IMR-90 (cell line): Measurements from ENCODE around the gene COL15A1. TPM values are rescaled to one million over a fixed set of nuclear protein-coding genes. Genes with fewer than 3 reads are reported as not detected.

Source experiments
- ATAC-seq: fragments of 200-7000 bp; cut with Tn5 transposase; 2 replicates; pipeline ENCODE4 v1.9.1; 2020; ENCODE audit warnings: low read depth, mild to moderate bottlenecking, moderate library complexity
- BruUV-seq: library from RNA; stranded (reverse); fragments of 400-500 nt; replicated peaks from 2 replicates; lab custom pipeline; 2021; lab: Mats Ljungman, UMichigan
- CTCF ChIA-PET: fragments of 300-600 bp; formaldehyde crosslinking; extraction: SDS; loops from one replicate; lab custom pipeline; 2021; ENCODE audit warnings: antibody characterized with exemption; lab: Yijun Ruan, JAX
- POLR2A ChIA-PET: fragments of 300-600 bp; sonication (Branson Sonifier 250); formaldehyde crosslinking; loops from one replicate; lab custom pipeline; 2022; ENCODE audit warnings: antibody characterized with exemption; ENCODE audit not compliant: unreplicated experiment; lab: Charles Lee
- DNase-seq: peaks from one replicate; pipeline ENCODE4 v3.0.0; 2013
- H2AFZ ChIP-seq: replicated peaks from 2 replicates; pipeline ENCODE3; 2013; ENCODE audit warnings: low read length, mild to moderate bottlenecking; ENCODE audit not compliant: poor library complexity
- H2AK5ac ChIP-seq: 2 replicates; pipeline ENCODE4 v1.6.1; 2013; ENCODE audit warnings: low read depth, low read length, inconsistent platforms
- H2AK9ac ChIP-seq: replicated peaks from 2 replicates; pipeline ENCODE3; 2013; ENCODE audit warnings: mild to moderate bottlenecking, low read depth, low read length, moderate library complexity; ENCODE audit not compliant: poor library complexity
- H2BK120ac ChIP-seq: 2 replicates; pipeline ENCODE4 v1.6.1; 2013; ENCODE audit warnings: low read depth, low read length, inconsistent platforms
- H2BK15ac ChIP-seq: 3 replicates; pipeline ENCODE4 v1.6.1; 2013; ENCODE audit warnings: low read depth, low read length, inconsistent platforms
- H2BK20ac ChIP-seq: 2 replicates; pipeline ENCODE4 v1.6.1; 2013; ENCODE audit warnings: low read depth, mild to moderate bottlenecking, inconsistent platforms, low read length, moderate library complexity
- H2BK5ac ChIP-seq: 2 replicates; pipeline ENCODE4 v1.6.1; 2013; ENCODE audit warnings: mild to moderate bottlenecking, low read depth, low read length, inconsistent platforms; ENCODE audit not compliant: poor library complexity, severe bottlenecking
- H3K14ac ChIP-seq: replicated peaks from 2 replicates; pipeline ENCODE4 v1.6.1; 2013; ENCODE audit warnings: low read depth, low read length, inconsistent platforms
- H3K18ac ChIP-seq: 2 replicates; pipeline ENCODE4 v1.6.1; 2013; ENCODE audit warnings: low read depth, low read length, control low read depth
- H3K23ac ChIP-seq: 2 replicates; pipeline ENCODE4 v1.6.1; 2013; ENCODE audit warnings: low read depth, low read length, inconsistent platforms
- H3K27ac ChIP-seq: 2 replicates; pipeline ENCODE4 v1.5.1; 2013; ENCODE audit warnings: mild to moderate bottlenecking, control low read depth, low read length; ENCODE audit not compliant: insufficient read depth
- H3K27me3 ChIP-seq: 2 replicates; pipeline ENCODE4 v1.6.1; 2013; ENCODE audit warnings: low read length; ENCODE audit not compliant: control insufficient read depth, insufficient read depth
- H3K36me3 ChIP-seq: 2 replicates; pipeline ENCODE4 v1.6.1; 2013; ENCODE audit warnings: low read length, mixed read lengths; ENCODE audit not compliant: control insufficient read depth, insufficient read depth
- H3K4ac ChIP-seq: 2 replicates; pipeline ENCODE4 v1.6.1; 2013; ENCODE audit warnings: low read depth, low read length, inconsistent platforms
- H3K4me1 ChIP-seq: 2 replicates; pipeline ENCODE4 v1.6.1; 2013; ENCODE audit warnings: low read length, mixed read lengths; ENCODE audit not compliant: control insufficient read depth, insufficient read depth
- H3K4me2 ChIP-seq: 2 replicates; pipeline ENCODE4 v1.6.1; 2013; ENCODE audit warnings: low read depth, mild to moderate bottlenecking, control low read depth, low read length, moderate library complexity
- H3K4me3 ChIP-seq: 2 replicates; pipeline ENCODE4 v1.5.1; 2013; ENCODE audit warnings: low read depth, mild to moderate bottlenecking, control low read depth, low read length, moderate library complexity; ENCODE audit not compliant: insufficient read depth
- H3K56ac ChIP-seq: 2 replicates; pipeline ENCODE4 v1.6.1; 2013; ENCODE audit warnings: low read length, inconsistent platforms; ENCODE audit not compliant: insufficient read depth; ENCODE audit errors: extremely low read depth
- H3K79me1 ChIP-seq, 2 experiments: 2 replicates each; pipeline ENCODE4 v1.6.1; 2013; ENCODE audit warnings: low read length in 2 of 2, inconsistent platforms in 1 of 2, low read depth in 1 of 2
- H3K9ac ChIP-seq: 2 replicates; pipeline ENCODE4 v1.6.1; 2013; ENCODE audit warnings: low read depth, low read length, control low read depth
- H3K9me1 ChIP-seq: 2 replicates; pipeline ENCODE4 v1.6.1; 2013; ENCODE audit warnings: low read length, inconsistent platforms; ENCODE audit not compliant: insufficient read depth
- H3K9me3 ChIP-seq: 2 replicates; pipeline ENCODE4 v1.6.1; 2013; ENCODE audit warnings: low read length; ENCODE audit not compliant: control insufficient read depth, insufficient read depth
- H4K20me1 ChIP-seq: 2 replicates; pipeline ENCODE4 v1.6.1; 2013; ENCODE audit warnings: low read length, inconsistent platforms; ENCODE audit not compliant: insufficient read depth
- H4K5ac ChIP-seq: 2 replicates; pipeline ENCODE4 v1.6.1; 2013; ENCODE audit warnings: mild to moderate bottlenecking, low read depth, low read length, control low read depth
- H4K8ac ChIP-seq, 2 experiments: 2 replicates each; pipeline ENCODE4 v1.6.1; 2013; ENCODE audit warnings: low read depth in 2 of 2, low read length in 2 of 2, control low read depth in 1 of 2, inconsistent platforms in 1 of 2
- H4K91ac ChIP-seq: 2 replicates; pipeline ENCODE4 v1.6.1; 2013; ENCODE audit warnings: low read depth, low read length, inconsistent platforms; ENCODE audit not compliant: insufficient read depth
- BHLHE40 ChIP-seq: fragments of 150-350 bp; IDR thresholded peaks from 2 replicates; pipeline ENCODE4 v1.6.1; 2016; ENCODE audit warnings: mild to moderate bottlenecking, low read depth, low read length
- CEBPB ChIP-seq: IDR thresholded peaks from 2 replicates; pipeline ENCODE4 v1.6.1; 2012; ENCODE audit warnings: low read depth, low read length, improper control_type of control experiment
- CHD1 ChIP-seq: IDR thresholded peaks from 2 replicates; pipeline ENCODE4 v1.6.1; 2012; ENCODE audit warnings: low read depth, low read length, improper control_type of control experiment
- FOS ChIP-seq: fragments of 150-350 bp; IDR thresholded peaks from 2 replicates; pipeline ENCODE4 v1.6.1; 2016; ENCODE audit warnings: low read depth, low read length
- MAFK ChIP-seq: IDR thresholded peaks from 2 replicates; pipeline ENCODE4 v1.6.1; 2012; ENCODE audit warnings: low read depth, low read length, improper control_type of control experiment
- MAZ ChIP-seq: IDR thresholded peaks from 2 replicates; pipeline ENCODE4 v1.6.1; 2012; ENCODE audit warnings: low read depth, mild to moderate bottlenecking, low read length, improper control_type of control experiment, moderate library complexity, borderline replicate concordance
- MXI1 ChIP-seq: IDR thresholded peaks from 2 replicates; pipeline ENCODE4 v1.6.1; 2012; ENCODE audit warnings: low read depth, mild to moderate bottlenecking, low read length, moderate library complexity, borderline replicate concordance
- NFE2L2 ChIP-seq: fragments of 150-350 bp; IDR thresholded peaks from 2 replicates; pipeline ENCODE4 v1.6.1; 2016; ENCODE audit warnings: low read depth, mild to moderate bottlenecking, low read length
- POLR2A ChIP-seq: IDR thresholded peaks from 2 replicates; pipeline ENCODE4 v1.6.1; 2012; ENCODE audit warnings: mild to moderate bottlenecking, low read depth, low read length
- RAD21 ChIP-seq: IDR thresholded peaks from 2 replicates; pipeline ENCODE4 v1.6.1; 2012; ENCODE audit warnings: low read length, improper control_type of control experiment
- RFX5 ChIP-seq: IDR thresholded peaks from 2 replicates; pipeline ENCODE4 v1.8.0; 2012; ENCODE audit warnings: low read depth, mild to moderate bottlenecking, low read length, moderate library complexity
- SMC3 ChIP-seq: fragments of 150-350 bp; IDR thresholded peaks from 2 replicates; pipeline ENCODE4 v1.6.1; 2016; ENCODE audit warnings: low read depth, mild to moderate bottlenecking, antibody characterized with exemption, low read length, moderate library complexity
- WGBS, 2 experiments: methylation state at CpG; one replicate each; pipeline versions ENCODE4 v1.1.5 to v1.1.7; 2013; ENCODE audit warnings: missing lambda C conversion rate in 2 of 2; ENCODE audit not compliant: insufficient read length in 1 of 2; ENCODE audit errors: extremely low coverage in 2 of 2; 5-methylcytosine and 5-hydroxymethylcytosine counted together
- dilution Hi-C: fragments of 300-500 bp; cut with HindIII; formaldehyde crosslinking; loops from one replicate; pipeline ENCODE4 v1.14.3; 2018; ENCODE audit warnings: low sequenced_read_pairs; ENCODE audit not compliant: unreplicated experiment
- in situ Hi-C: fragments of 300-500 bp; cut with MboI; formaldehyde crosslinking; loops from 3 replicates; pipeline ENCODE4 v1.14.3; 2019; ENCODE audit warnings: low sequenced_read_pairs, inconsistent platforms, mixed read lengths
- intact Hi-C: fragments of 100-400 bp; cut with micrococcal nuclease; formaldehyde crosslinking; loops from 2 replicates; pipeline ENCODE4 v1.10.0; 2022
- polyA plus RNA-seq, 3 experiments: library from polyadenylated mRNA; depleted of rRNA; stranded (reverse); fragments of >200 nt; gene quantifications; 2 replicates each; pipeline ENCODE4 v1.2.3, GENCODE V29; 2012; ENCODE audit warnings: low replicate concordance in 1 of 3
- total RNA-seq: library from RNA; depleted of rRNA; stranded (reverse); fragments of >200 nt; gene quantifications from 2 replicates; pipeline ENCODE4 v1.2.3, GENCODE V29; 2012
- TF ChIP-seq, protein P1 (sequence below): fragments of 150-350 bp; IDR thresholded peaks from 2 replicates; pipeline ENCODE4 v1.6.1; 2017; ENCODE audit warnings: mild to moderate bottlenecking, antibody characterized with exemption, low read length, low read depth
- TF ChIP-seq, protein P2 (sequence below): fragments of 150-350 bp; IDR thresholded peaks from 2 replicates; pipeline ENCODE4 v1.6.1; 2016; ENCODE audit warnings: low read depth, mild to moderate bottlenecking, low read length, moderate library complexity, borderline replicate concordance
- TF ChIP-seq, protein P3 (sequence below): conservative IDR thresholded peaks from 2 replicates; pipeline ENCODE4 v1.5.1; 2012; ENCODE audit warnings: mild to moderate bottlenecking, low read depth, low read length, improper control_type of control experiment

Gene COL15A1
- total and polyA plus RNA-seq, 2 of the 4 experiments (the other 2 are of a cell fraction) = 2.2 to 3.7 TPM

DNA sequence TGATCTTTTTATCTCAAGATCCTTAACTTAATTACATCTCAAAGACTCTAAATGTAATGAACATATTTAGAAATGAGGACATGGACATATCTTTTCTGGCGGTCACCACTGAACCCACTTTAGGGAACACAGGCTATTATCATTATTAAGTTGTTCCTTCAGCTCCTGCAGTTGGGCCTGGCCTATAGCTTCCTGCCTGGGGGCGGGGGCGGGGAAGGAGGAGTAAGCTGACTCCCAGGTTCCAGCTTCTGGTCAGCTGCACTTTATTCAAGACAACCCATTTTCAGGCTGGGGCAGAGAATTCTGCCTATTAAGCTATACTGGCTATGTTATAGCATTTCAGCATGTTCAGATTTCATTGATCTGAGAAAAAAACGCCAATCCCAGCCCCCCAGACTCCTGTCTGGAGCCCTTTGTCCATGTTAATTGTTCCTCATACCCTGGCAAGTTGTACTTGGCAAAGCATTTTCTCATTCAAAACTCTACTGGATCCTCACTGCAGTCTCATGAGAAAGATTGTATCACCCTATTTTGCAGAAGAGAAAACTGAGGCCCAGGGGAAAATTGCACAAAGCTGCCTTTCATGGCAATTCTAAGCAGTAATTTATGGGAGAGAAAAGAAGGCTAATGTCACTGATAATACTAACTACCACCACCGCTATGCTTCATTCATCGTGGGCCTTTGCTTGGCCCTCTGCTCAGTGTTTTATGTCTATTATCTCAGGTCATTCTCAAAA is 25.1 kb downstream of the COL15A1 start:
- no peak overlapping the region for H3K56ac ChIP-seq
- DNase-seq (no peak), ATAC-seq (no peak)
- peaks cover 4 to 54% of the 10 kb centered on the region in 2 experiments; a peak in 3 of 4 replicates for H3K79me1 ChIP-seq
- H2BK15ac ChIP-seq = peak overlapping the region; percentile 76; the same call in 1 of the 3 replicates
- in situ Hi-C loops = no loop called here
- dilution Hi-C loops = no loop called here
- no peak overlapping the region for H2AFZ ChIP-seq
- no peak overlapping the region for H3K9ac ChIP-seq
- no peaks in the 10 kb centered on the region for H4K20me1 ChIP-seq
- CTCF ChIA-PET = no interaction called here
- H2BK20ac ChIP-seq = 0 out of 2 replicates have a peak overlapping the region, but pooled peaks have one; percentile 10
- no peak overlapping the region for H3K18ac ChIP-seq
- no peak overlapping the region for H2BK5ac ChIP-seq
- H2AK9ac ChIP-seq = no peak overlapping the region
- BruUV-seq = no TSS peak
- no peaks in the 10 kb centered on the region for H3K27me3 ChIP-seq
- H3K23ac ChIP-seq = no peak overlapping the region
- 88% methylated on average over 1 of the region's 6 CpGs; no CpG with 5 or more reads in 1 of the 2 experiments for WGBS, 2 experiments
- H3K4me3 ChIP-seq = no peak overlapping the region
- no peaks in the 10 kb centered on the region; the same call in 1 of the 2 replicates for H3K9me3 ChIP-seq
- peaks cover 24% of the 10 kb centered on the region for H3K9me1 ChIP-seq
- no peak overlapping the region for H3K4me2 ChIP-seq
- H3K36me3 ChIP-seq = peaks cover 9% of the 10 kb centered on the region; the same call in 1 of the 2 replicates
- peaks cover 32% of the 10 kb centered on the region for H3K4me1 ChIP-seq
- H3K4ac ChIP-seq = no peak overlapping the region
- H2AK5ac ChIP-seq = 0 out of 2 replicates have a peak overlapping the region, but pooled peaks have one; percentile 16
- H4K8ac ChIP-seq = no peak overlapping the region
- H2BK120ac ChIP-seq = peak overlapping the region; percentile 33; the same call in 1 of the 2 replicates
- no peak overlapping the region for H3K27ac ChIP-seq
- intact Hi-C loops = no loop called here
- H3K14ac ChIP-seq = no peak overlapping the region
- 0 out of 2 replicates have a peak overlapping the region, but pooled peaks have one; percentile 27 for H4K91ac ChIP-seq
- H4K5ac ChIP-seq = no peak overlapping the region
- POLR2A ChIA-PET = no interaction called here
- TF ChIP-seq BHLHE40 (no peak), CEBPB (no peak), NFE2L2 (no peak), MXI1 (no peak), POLR2A (no peak), CHD1 (no peak), RAD21 (no peak), MAZ (no peak), MAFK (no peak), FOS (no peak), SMC3 (no peak), RFX5 (no peak)
- TF ChIP-seq, protein P1, sequence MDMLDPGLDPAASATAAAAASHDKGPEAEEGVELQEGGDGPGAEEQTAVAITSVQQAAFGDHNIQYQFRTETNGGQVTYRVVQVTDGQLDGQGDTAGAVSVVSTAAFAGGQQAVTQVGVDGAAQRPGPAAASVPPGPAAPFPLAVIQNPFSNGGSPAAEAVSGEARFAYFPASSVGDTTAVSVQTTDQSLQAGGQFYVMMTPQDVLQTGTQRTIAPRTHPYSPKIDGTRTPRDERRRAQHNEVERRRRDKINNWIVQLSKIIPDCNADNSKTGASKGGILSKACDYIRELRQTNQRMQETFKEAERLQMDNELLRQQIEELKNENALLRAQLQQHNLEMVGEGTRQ = no peak
- TF ChIP-seq, protein P2, sequence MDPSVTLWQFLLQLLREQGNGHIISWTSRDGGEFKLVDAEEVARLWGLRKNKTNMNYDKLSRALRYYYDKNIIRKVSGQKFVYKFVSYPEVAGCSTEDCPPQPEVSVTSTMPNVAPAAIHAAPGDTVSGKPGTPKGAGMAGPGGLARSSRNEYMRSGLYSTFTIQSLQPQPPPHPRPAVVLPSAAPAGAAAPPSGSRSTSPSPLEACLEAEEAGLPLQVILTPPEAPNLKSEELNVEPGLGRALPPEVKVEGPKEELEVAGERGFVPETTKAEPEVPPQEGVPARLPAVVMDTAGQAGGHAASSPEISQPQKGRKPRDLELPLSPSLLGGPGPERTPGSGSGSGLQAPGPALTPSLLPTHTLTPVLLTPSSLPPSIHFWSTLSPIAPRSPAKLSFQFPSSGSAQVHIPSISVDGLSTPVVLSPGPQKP = no peak
- TF ChIP-seq, protein P3, sequence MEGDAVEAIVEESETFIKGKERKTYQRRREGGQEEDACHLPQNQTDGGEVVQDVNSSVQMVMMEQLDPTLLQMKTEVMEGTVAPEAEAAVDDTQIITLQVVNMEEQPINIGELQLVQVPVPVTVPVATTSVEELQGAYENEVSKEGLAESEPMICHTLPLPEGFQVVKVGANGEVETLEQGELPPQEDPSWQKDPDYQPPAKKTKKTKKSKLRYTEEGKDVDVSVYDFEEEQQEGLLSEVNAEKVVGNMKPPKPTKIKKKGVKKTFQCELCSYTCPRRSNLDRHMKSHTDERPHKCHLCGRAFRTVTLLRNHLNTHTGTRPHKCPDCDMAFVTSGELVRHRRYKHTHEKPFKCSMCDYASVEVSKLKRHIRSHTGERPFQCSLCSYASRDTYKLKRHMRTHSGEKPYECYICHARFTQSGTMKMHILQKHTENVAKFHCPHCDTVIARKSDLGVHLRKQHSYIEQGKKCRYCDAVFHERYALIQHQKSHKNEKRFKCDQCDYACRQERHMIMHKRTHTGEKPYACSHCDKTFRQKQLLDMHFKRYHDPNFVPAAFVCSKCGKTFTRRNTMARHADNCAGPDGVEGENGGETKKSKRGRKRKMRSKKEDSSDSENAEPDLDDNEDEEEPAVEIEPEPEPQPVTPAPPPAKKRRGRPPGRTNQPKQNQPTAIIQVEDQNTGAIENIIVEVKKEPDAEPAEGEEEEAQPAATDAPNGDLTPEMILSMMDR = no peak
